WTC11 (cell line): ENCODE results near the gene JMJD4. TPM values are rescaled to one million over a fixed set of nuclear protein-coding genes. Genes with fewer than 3 reads are reported as not detected.

Source experiments
- ATAC-seq: fragments of 200-7000 bp; cut with Tn5 transposase; 2 replicates; pipeline ENCODE4 v1.10.0; 2021; ENCODE audit warnings: mild to moderate bottlenecking, moderate library complexity
- CTCF ChIA-PET: fragments of 300-600 bp; sonication (Branson Sonifier 250); formaldehyde crosslinking; loops from one replicate; lab custom pipeline; 2021; ENCODE audit warnings: antibody characterized with exemption; lab: Charles Lee
- POLR2A ChIA-PET: fragments of 350-600 bp; sonication (Branson Sonifier 250); formaldehyde crosslinking; loops from one replicate; lab custom pipeline; 2021; ENCODE audit warnings: antibody characterized with exemption; lab: Charles Lee
- DNase-seq: peaks from one replicate; pipeline ENCODE4 v3.0.0; 2021; ENCODE audit warnings: low spot score
- H3K27ac Mint-ChIP-seq: 2 replicates; pipeline ENCODE4 v1.8.0; 2021; ENCODE audit warnings: mixed read lengths
- H3K27me3 Mint-ChIP-seq: 2 replicates; pipeline ENCODE4 v1.8.0; 2021; ENCODE audit warnings: low read depth, mild to moderate bottlenecking, moderate library complexity, mixed read lengths
- H3K36me3 Mint-ChIP-seq: 2 replicates; pipeline ENCODE4 v1.8.0; 2021; ENCODE audit warnings: mixed read lengths
- H3K4me1 Mint-ChIP-seq: 2 replicates; pipeline ENCODE4 v1.8.0; 2022; ENCODE audit warnings: mixed read lengths
- H3K4me3 Mint-ChIP-seq: 2 replicates; pipeline ENCODE4 v1.8.0; 2021; ENCODE audit warnings: mild to moderate bottlenecking, moderate library complexity, mixed read lengths
- H3K9me3 Mint-ChIP-seq: 2 replicates; pipeline ENCODE4 v1.8.0; 2021; ENCODE audit warnings: mixed read lengths
- CBFB ChIP-seq: sonication (generic); formaldehyde crosslinking; IDR thresholded peaks from 2 replicates; pipeline ENCODE4 v1.8.1; 2022; ENCODE audit warnings: mild to moderate bottlenecking, low read depth, missing genetic modification reagents
- FOXJ3 ChIP-seq: sonication (generic); formaldehyde crosslinking; IDR thresholded peaks from 2 replicates; pipeline ENCODE4 v1.9.0; 2021; ENCODE audit warnings: missing genetic modification reagents, mild to moderate bottlenecking, borderline replicate concordance
- FOXP1 ChIP-seq: sonication (generic); formaldehyde crosslinking; IDR thresholded peaks from 2 replicates; pipeline ENCODE4 v1.8.0; 2022; ENCODE audit warnings: missing genetic modification reagents, mild to moderate bottlenecking, moderate library complexity, borderline replicate concordance
- GTF2I ChIP-seq: fragments of 250-450 bp; sonication (Bioruptor Pico); conservative IDR thresholded peaks from 2 replicates; pipeline ENCODE4 v1.4.0; 2021; ENCODE audit warnings: mild to moderate bottlenecking
- HMGA2 ChIP-seq: fragments of 250-450 bp; sonication (Bioruptor Pico); IDR thresholded peaks from 2 replicates; pipeline ENCODE4 v1.4.0; 2021; ENCODE audit warnings: mild to moderate bottlenecking, moderate library complexity
- KAT7 ChIP-seq: sonication (generic); formaldehyde crosslinking; IDR thresholded peaks from 2 replicates; pipeline ENCODE4 v1.8.1; 2023; ENCODE audit warnings: missing genetic modification reagents, mild to moderate bottlenecking, borderline replicate concordance
- MXD4 ChIP-seq: fragments of 250-450 bp; sonication (Bioruptor Pico); IDR thresholded peaks from 2 replicates; pipeline ENCODE4 v1.8.0; 2021; ENCODE audit warnings: mild to moderate bottlenecking, moderate library complexity, borderline replicate concordance
- SMAD3 ChIP-seq: sonication (generic); formaldehyde crosslinking; IDR thresholded peaks from 2 replicates; pipeline ENCODE4 v1.8.0; 2022; ENCODE audit warnings: missing genetic modification reagents, mild to moderate bottlenecking, borderline replicate concordance
- SOX15 ChIP-seq: fragments of 250-450 bp; sonication (Bioruptor Pico); IDR thresholded peaks from 2 replicates; pipeline ENCODE4 v1.9.0; 2021; ENCODE audit warnings: mild to moderate bottlenecking
- ZNF138 ChIP-seq: sonication (generic); formaldehyde crosslinking; conservative IDR thresholded peaks from 2 replicates; pipeline ENCODE4 v1.8.1; 2022; ENCODE audit warnings: mild to moderate bottlenecking, moderate library complexity, missing genetic modification reagents
- ZNF219 ChIP-seq: sonication (generic); formaldehyde crosslinking; IDR thresholded peaks from 2 replicates; pipeline ENCODE4 v1.8.0; 2023; ENCODE audit warnings: missing genetic modification reagents, mild to moderate bottlenecking, borderline replicate concordance
- ZNF263 ChIP-seq: sonication (generic); formaldehyde crosslinking; IDR thresholded peaks from 2 replicates; pipeline ENCODE4 v1.8.1; 2022; ENCODE audit warnings: low read depth, mild to moderate bottlenecking, moderate library complexity, missing genetic modification reagents
- ZNF396 ChIP-seq: fragments of 250-450 bp; sonication (Bioruptor Pico); IDR thresholded peaks from 2 replicates; pipeline ENCODE4 v1.8.0; 2021; ENCODE audit warnings: mild to moderate bottlenecking, moderate library complexity, borderline replicate concordance
- total RNA-seq: library from RNA; stranded (reverse); gene quantifications from 3 replicates; pipeline ENCODE4 v1.2.3, GENCODE V29; 2021
- TF ChIP-seq, protein P1 (sequence below): fragments of 250-450 bp; sonication (Bioruptor Pico); IDR thresholded peaks from 2 replicates; pipeline ENCODE4 v1.9.0; 2021; ENCODE audit warnings: mild to moderate bottlenecking
- TF ChIP-seq, protein P2 (sequence below): fragments of 250-450 bp; sonication (Bioruptor Pico); IDR thresholded peaks from 2 replicates; pipeline ENCODE4 v1.9.0; 2021; ENCODE audit warnings: mild to moderate bottlenecking
- TF ChIP-seq, protein P3 (sequence below): sonication (generic); formaldehyde crosslinking; conservative IDR thresholded peaks from 2 replicates; pipeline ENCODE4 v1.8.1; 2023; ENCODE audit warnings: mild to moderate bottlenecking, low read depth, missing genetic modification reagents, moderate library complexity
- TF ChIP-seq, protein P4 (sequence below): sonication (generic); formaldehyde crosslinking; IDR thresholded peaks from 2 replicates; pipeline ENCODE4 v1.8.0; 2022; ENCODE audit warnings: mild to moderate bottlenecking, missing genetic modification reagents
- TF ChIP-seq, protein P5 (sequence below): fragments of 250-450 bp; sonication (Bioruptor Pico); IDR thresholded peaks from 2 replicates; pipeline ENCODE4 v2.1.2; 2022; ENCODE audit warnings: mild to moderate bottlenecking, moderate library complexity

The JMJD4 gene
- total RNA-seq, 1 experiment from 2014 or later = 13.7 TPM

DNA sequence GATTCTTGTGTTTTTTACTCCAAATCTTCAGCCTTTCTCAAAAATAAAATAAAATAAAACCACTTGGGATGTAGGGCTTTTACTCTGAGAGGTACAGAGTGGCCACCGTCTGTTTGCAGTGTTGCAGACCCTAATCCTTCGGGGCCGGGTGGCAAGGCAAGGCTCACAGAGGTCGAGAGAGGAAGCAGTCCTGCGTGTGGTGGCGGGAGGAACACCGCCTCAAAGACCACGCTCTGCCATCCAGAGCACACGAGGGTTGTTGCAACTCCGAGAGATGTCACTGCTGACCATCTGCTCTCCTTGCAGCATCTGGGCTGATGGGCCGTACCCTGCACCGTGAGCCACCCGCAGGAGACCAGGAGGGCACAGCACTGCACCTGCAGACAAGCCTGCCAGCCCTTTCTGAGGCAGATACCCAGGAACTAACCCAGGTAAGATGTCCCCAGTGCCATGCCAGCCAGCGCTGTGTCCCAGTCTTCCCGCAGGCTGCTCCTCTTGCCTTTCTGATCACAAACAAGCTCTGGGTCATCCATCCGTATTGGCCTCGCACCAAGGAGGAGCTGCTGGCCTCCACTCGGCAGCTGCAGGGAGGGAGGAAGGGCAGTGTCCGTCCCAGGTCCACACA is 31.7 kb upstream of the JMJD4 start (continued):
- TF ChIP-seq ZNF396 (CRISPR knock-in tag) = no peak
- TF ChIP-seq MXD4 = no peak
- TF ChIP-seq CBFB = no peak
- TF ChIP-seq ZNF263 (CRISPR knock-in tag) = no peak
- TF ChIP-seq KAT7 (CRISPR knock-in tag) = no peak
- TF ChIP-seq, all 79 proteins: peak for 0

DNA sequence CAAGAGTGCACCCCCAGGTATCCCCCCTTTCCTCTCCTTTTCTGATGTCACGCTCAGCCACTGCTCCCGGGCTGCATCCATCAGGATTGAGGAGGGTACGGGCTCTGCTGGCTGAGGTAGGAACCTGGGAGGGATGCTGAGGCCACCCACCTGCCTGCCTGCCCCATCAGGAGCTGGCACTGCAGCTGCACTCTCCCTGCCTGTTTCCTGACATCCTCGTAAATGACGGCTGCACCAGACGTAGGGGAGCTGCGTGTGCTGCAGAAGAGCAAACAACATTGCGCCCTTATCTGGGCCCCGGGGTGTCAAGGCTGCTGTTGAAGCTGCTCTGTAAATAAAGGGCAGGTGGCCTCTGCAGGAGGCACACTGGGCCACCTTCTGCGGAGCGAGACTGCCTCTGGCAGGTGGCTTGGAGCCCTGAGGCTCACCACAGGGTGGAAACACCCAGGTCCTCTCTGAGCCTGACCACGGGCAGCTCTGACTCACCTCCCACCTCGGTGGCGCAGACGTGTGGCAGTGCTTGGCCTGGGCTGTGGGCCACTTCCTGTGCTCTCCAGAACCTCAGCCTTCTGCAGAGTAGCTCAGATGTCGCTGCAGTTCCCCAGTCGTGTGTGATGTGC is 31.0 kb upstream of the JMJD4 start:
- TF ChIP-seq ZNF263 (CRISPR knock-in tag) (no peak), FOXP1 (CRISPR knock-in tag) (no peak), HMGA2 (no peak), SMAD3 (no peak), SOX15 (CRISPR knock-in tag) (no peak)
- TF ChIP-seq, protein P1, sequence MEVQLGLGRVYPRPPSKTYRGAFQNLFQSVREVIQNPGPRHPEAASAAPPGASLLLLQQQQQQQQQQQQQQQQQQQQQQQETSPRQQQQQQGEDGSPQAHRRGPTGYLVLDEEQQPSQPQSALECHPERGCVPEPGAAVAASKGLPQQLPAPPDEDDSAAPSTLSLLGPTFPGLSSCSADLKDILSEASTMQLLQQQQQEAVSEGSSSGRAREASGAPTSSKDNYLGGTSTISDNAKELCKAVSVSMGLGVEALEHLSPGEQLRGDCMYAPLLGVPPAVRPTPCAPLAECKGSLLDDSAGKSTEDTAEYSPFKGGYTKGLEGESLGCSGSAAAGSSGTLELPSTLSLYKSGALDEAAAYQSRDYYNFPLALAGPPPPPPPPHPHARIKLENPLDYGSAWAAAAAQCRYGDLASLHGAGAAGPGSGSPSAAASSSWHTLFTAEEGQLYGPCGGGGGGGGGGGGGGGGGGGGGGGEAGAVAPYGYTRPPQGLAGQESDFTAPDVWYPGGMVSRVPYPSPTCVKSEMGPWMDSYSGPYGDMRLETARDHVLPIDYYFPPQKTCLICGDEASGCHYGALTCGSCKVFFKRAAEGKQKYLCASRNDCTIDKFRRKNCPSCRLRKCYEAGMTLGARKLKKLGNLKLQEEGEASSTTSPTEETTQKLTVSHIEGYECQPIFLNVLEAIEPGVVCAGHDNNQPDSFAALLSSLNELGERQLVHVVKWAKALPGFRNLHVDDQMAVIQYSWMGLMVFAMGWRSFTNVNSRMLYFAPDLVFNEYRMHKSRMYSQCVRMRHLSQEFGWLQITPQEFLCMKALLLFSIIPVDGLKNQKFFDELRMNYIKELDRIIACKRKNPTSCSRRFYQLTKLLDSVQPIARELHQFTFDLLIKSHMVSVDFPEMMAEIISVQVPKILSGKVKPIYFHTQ (CRISPR knock-in tag) = no peak
- DNase-seq (no peak), ATAC-seq (no peak)
- no peak overlapping the region for H3K4me3 Mint-ChIP-seq
- H3K4me1 Mint-ChIP-seq = no peaks in the 10 kb centered on the region
- ChIA-PET POLR2A (no interaction called here), CTCF (interaction anchor here (1.4 to 2.0 kb wide), 2 partner anchors 9 to 187 kb away, joined by 3 to 10 read pairs; no protein-coding TSS in a partner anchor)
- no peak overlapping the region for H3K27ac Mint-ChIP-seq
- H3K27me3 Mint-ChIP-seq = no peaks in the 10 kb centered on the region
- no peaks in the 10 kb centered on the region for H3K9me3 Mint-ChIP-seq
- peaks cover 34% of the 10 kb centered on the region for H3K36me3 Mint-ChIP-seq

DNA sequence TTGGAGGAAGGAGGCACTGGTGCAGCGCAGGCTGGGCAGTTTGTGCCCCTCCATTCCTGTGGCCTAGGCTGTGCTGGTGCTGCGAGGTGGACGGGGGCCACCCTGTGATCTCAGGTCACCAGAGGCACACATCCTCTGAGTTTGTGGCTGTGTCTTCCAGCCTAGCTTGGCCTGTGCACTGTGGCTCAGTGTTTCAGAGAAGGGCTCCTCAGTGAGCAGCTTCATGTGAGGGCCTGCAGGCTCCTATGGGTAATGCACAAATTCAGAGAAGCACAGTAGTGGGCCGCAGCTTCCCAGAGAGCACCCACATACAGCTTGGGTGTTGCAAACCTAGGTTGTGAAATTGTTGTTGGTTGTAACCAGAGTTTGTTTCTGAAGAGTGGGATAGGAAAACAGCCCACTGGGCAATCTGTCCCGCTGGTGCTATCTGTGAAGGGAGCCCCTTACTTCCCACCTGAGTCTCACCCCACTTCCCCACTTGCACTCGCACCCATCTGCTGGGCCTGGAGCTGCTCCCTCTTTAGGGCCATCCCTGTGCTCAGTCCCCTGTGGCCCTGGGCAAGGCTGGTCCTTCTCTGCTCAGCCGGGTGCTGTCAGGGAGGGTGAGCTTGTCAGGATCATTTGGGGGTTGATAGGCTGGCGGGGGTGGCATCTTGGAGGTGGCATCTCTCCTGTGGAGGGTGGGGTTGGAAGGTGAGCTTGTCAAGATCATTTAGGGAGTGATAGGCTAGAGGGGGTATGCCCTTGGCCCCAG is 30.3 kb upstream of the JMJD4 start:
- ATAC-seq = no peak
- DNase-seq = no peak
- Mint-ChIP-seq H3K27ac (no peak overlapping the region), H3K4me3 (no peak overlapping the region), H3K27me3 (no peaks in the 10 kb centered on the region), H3K9me3 (no peaks in the 10 kb centered on the region), H3K36me3 (peaks cover 39% of the 10 kb centered on the region), H3K4me1 (no peaks in the 10 kb centered on the region)
- ChIA-PET POLR2A (no interaction called here), CTCF (interaction anchor here (1.4 to 2.0 kb wide), 2 partner anchors 9 to 188 kb away, joined by 3 to 10 read pairs; no protein-coding TSS in a partner anchor)
- TF ChIP-seq, protein P2, sequence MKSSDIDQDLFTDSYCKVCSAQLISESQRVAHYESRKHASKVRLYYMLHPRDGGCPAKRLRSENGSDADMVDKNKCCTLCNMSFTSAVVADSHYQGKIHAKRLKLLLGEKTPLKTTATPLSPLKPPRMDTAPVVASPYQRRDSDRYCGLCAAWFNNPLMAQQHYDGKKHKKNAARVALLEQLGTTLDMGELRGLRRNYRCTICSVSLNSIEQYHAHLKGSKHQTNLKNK (CRISPR knock-in tag) = no peak
- TF ChIP-seq, protein P3, sequence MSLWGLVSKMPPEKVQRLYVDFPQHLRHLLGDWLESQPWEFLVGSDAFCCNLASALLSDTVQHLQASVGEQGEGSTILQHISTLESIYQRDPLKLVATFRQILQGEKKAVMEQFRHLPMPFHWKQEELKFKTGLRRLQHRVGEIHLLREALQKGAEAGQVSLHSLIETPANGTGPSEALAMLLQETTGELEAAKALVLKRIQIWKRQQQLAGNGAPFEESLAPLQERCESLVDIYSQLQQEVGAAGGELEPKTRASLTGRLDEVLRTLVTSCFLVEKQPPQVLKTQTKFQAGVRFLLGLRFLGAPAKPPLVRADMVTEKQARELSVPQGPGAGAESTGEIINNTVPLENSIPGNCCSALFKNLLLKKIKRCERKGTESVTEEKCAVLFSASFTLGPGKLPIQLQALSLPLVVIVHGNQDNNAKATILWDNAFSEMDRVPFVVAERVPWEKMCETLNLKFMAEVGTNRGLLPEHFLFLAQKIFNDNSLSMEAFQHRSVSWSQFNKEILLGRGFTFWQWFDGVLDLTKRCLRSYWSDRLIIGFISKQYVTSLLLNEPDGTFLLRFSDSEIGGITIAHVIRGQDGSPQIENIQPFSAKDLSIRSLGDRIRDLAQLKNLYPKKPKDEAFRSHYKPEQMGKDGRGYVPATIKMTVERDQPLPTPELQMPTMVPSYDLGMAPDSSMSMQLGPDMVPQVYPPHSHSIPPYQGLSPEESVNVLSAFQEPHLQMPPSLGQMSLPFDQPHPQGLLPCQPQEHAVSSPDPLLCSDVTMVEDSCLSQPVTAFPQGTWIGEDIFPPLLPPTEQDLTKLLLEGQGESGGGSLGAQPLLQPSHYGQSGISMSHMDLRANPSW = no peak
- no peak for TF ChIP-seq GTF2I (CRISPR knock-in tag)
- TF ChIP-seq FOXJ3 (CRISPR knock-in tag) = no peak
- TF ChIP-seq, protein P4, sequence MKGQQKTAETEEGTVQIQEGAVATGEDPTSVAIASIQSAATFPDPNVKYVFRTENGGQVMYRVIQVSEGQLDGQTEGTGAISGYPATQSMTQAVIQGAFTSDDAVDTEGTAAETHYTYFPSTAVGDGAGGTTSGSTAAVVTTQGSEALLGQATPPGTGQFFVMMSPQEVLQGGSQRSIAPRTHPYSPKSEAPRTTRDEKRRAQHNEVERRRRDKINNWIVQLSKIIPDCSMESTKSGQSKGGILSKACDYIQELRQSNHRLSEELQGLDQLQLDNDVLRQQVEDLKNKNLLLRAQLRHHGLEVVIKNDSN (CRISPR knock-in tag) = no peak
- no peak for TF ChIP-seq ZNF263 (CRISPR knock-in tag)
- no peak for TF ChIP-seq ZNF219 (CRISPR knock-in tag)
- no peak for TF ChIP-seq ZNF138 (CRISPR knock-in tag)
- TF ChIP-seq, protein P5, sequence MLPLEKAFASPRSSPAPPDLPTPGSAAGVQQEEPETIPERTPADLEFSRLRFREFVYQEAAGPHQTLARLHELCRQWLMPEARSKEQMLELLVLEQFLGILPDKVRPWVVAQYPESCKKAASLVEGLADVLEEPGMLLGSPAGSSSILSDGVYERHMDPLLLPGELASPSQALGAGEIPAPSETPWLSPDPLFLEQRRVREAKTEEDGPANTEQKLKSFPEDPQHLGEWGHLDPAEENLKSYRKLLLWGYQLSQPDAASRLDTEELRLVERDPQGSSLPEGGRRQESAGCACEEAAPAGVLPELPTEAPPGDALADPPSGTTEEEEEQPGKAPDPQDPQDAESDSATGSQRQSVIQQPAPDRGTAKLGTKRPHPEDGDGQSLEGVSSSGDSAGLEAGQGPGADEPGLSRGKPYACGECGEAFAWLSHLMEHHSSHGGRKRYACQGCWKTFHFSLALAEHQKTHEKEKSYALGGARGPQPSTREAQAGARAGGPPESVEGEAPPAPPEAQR (CRISPR knock-in tag) = no peak
- TF ChIP-seq, protein P1 (CRISPR knock-in tag) = no peak
